GM12874 (cell line): ENCODE results near the gene MKRN1.

Source experiments
- CTCF ChIP-seq: IDR thresholded peaks from 2 replicates; pipeline ENCODE4 v1.5.1; 2011; ENCODE audit warnings: low read depth, mild to moderate bottlenecking, control low read depth, low read length, moderate library complexity; ENCODE audit not compliant: insufficient read depth

The MKRN1 gene

GRCh38 chr7:140455743-140456142, 23.6 kb downstream of the MKRN1 start:
- TF ChIP-seq CTCF, result no peak

GRCh38 chr7:140454657-140455015, 24.7 kb downstream of the MKRN1 start:
- TF ChIP-seq CTCF, result no peak

DNA sequence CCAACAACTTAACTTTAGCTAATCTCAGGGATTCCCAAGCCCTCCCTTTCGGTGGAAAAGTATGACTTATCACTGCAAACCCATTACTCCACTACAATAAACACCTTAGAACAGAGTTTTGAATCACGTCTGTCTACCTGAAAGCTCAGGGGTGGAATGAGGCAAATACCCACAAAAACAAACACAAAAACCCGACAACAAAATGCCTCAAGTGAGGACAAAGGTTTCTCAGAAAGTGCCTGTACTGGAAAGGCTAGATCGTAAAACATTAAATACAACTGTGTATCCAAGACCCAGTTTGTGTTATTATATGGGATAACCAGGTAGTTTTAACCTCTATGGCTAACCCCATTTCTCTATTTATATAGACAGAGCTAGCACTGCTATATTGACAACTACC, 26.0 kb downstream of the MKRN1 start:
- TF ChIP-seq CTCF, result no peak

- TF ChIP-seq CTCF, result no peak
These were observed 27.6 kb downstream of the MKRN1 start for GRCh38 chr7:140451716-140452115.

DNA sequence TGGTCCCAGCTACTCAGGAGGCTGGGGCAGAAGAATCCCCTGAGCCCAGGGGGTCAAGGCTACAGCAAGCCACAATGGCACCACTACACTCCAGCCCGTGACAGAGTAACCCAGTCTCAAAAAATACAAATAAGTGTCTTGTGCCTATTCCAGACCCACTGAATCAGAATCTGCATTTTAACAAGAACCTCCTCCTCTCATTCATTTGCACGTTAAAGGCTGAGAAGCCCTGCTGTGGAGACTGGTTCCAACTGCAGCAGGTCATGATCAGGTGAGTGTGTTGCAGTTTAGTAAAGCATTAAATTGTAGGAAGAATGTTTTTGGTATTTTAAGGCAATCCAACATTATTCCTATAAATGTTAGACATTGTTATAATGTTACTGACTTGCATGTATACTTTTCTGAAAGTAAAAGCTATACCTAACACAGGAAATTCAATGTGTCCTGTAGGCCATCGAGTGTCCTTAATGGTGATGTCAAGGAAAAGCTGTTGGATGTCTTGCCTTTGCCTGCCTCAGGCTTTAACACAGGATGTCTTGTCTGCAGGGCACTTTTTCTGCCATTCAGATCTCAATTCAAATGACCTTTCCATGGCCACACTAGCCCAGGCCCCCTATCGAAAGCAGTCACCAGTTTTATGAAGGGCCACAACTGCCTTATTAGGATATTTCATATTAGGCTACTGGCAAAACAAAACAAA, 30.4 kb downstream of the MKRN1 start:
- TF ChIP-seq CTCF, result no peak

GRCh38 chr7:140447841-140448240, 31.5 kb downstream of the MKRN1 start:
- no peak for TF ChIP-seq CTCF

GRCh38 chr7:140446467-140446866, 32.8 kb downstream of the MKRN1 start:
- no peak for TF ChIP-seq CTCF
